Raji (cell line): Measurements from ENCODE around the gene TACC3.

Experiments
- POLR2A ChIP-seq: IDR thresholded peaks from 2 replicates; pipeline ENCODE4 v1.6.1; 2011; ENCODE audit warnings: low read depth, low read length, control low read depth; ENCODE audit not compliant: insufficient read depth

TACC3 gene

DNA sequence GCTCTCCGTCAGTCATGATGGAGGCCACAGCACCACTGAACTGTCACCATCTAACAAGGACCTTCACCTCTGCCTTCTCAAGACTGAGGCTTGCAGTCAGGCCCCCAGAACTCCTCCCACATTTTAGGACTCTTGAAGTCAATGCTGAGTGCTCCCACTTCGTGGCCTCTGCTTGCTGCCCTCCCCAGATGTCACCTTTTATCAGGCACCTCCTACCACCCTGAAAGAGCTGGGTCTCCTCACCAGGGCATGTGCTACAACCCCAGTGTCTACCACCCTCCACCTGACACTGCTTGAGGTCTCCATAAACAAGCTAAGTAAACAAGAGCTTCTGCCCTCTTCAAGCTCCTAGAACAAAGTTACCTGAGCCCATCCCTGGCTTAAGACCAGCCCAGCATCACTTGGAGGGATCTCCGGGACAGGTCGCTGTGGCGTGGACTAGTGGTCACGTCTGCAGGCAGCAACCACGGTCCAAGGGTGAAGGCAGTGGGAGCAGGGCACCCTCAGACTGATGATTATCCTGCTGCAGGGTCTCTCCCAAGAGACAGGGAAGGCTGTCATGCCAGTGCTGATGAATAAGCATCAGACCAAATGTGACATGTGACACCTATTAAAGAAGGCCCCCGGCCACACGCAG is 29.5 kb upstream of the TACC3 start:
- no peak for TF ChIP-seq POLR2A

DNA sequence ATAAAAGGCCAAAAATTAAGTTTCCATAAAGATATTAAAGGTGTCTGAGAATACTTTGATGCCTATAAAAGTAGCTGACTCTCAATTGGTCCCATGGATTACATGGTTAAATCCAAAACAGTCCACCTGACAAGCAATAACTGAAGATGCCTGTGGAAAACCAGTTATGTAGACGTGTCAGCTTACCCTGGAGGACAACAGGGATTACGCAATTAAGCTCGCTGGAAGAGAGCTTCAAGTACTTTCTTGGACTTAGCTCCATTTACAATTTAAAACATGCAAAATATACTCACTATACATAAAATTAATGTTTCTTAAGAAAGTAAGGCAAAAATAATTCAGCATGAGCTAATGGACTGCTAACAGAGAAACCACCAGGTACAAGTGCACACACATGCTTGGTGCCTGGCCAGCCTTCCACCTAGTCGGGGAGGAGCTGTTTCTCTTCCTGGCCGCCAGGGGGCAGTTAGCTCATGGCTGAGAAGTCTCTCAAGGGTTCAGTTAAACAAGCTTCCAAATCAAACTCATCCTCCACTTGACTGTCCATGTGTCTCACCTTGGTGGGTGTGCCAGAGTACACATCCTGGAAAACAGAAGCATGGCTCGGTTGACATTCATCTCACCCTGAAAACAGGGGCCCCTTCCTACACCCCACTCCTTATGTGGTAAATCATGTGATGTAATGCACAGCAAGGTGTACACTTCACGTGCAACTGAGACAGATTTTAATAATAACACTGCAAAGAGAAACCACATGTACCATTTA is 28.0 kb upstream of the TACC3 start:
- no peak for TF ChIP-seq POLR2A

DNA sequence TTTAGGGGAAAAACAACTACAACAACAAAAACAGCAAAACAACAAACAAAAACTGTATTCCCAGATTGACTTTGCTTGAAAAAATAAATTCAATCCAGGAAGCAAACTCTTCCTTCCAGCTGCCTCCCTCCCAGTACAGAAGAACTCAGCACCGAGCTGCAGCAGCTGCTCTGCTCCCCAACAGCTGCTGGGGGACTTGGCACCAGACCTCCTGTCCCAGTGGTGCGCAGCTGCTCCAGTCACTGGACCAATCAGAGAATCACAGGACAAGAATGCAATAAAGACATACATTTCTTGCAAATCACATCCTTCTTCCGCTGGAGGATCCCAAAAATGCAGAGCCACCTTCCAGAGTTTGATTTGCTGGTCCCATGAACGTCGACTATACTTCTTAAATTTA is 25.4 kb upstream of the TACC3 start:
- TF ChIP-seq POLR2A = no peak

DNA sequence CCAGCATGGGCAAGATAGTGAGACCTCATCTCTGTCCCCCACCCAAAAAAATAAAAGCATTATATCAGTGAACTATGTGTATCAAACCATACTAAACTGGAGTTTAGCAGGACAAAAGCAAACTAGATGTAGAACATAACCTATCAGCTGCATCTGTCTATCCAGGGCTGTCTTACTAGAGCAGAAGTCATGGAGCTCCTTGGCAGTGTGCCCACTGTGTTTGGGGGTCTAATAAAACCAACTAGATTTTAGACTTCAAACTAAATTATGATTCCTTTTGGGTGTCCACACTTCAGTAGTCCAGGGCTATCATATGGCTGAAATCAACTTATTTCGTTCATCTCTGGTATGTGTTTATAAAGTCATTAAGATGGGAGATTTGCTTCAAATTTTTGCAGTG is 17.5 kb upstream of the TACC3 start:
- TF ChIP-seq POLR2A = no peak

DNA sequence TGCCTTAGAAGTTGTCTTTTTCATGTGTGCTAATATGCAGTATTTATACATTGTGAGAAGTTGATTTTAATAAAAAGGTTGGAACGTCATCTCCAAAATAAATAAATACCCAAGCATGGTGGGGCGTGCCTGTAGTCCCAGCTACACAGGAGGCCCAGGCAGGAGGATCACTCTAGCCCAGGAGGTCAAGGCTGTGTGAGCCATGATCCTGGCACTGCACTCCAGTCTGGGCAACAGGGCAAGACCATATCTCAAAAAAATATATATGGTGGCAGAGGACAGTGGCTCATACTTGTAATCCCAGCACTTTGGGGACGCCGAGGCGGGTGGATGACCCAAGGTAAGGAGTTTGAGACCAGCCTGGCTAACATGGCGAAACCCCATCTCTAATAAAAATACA is 15.6 kb upstream of the TACC3 start:
- no peak for TF ChIP-seq POLR2A

DNA sequence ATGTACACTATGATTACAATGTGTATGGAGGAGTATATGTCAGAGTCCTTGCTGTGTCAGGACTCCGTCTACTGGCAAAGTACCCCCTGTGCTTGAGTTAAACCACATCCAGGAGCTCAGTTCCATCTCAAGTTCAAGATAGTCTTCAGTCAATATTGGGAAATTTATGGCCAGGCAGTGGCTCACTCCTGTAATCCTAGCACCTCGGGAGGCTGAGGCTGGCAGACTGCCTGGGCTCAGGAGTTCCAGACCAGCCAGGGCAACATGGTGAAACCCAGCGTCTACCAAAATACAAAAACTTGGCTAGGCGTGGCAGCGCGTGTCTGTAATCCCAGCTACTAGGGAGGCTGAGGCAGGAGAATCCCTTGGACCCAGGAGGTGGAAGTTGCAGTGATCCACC is 15.0 kb upstream of the TACC3 start:
- TF ChIP-seq POLR2A = no peak

DNA sequence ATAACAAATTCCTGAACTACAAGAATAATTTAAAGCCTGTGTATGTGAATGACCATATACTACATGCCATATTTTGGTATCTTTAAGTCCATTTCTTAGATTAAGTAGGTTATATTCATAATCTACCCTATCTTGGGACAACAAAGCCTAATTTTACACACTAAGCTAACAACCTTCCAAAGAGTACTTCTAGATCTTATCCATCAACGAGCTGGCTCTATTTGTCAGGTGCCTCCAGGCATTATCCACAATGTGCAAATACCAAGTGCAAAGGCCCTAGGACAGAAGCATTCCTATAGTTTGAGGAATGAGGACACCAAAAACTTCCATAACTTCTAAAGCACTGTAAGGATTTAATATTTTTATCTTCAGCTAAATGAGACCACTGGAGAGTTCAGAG is 12.7 kb upstream of the TACC3 start:
- TF ChIP-seq POLR2A = no peak

DNA sequence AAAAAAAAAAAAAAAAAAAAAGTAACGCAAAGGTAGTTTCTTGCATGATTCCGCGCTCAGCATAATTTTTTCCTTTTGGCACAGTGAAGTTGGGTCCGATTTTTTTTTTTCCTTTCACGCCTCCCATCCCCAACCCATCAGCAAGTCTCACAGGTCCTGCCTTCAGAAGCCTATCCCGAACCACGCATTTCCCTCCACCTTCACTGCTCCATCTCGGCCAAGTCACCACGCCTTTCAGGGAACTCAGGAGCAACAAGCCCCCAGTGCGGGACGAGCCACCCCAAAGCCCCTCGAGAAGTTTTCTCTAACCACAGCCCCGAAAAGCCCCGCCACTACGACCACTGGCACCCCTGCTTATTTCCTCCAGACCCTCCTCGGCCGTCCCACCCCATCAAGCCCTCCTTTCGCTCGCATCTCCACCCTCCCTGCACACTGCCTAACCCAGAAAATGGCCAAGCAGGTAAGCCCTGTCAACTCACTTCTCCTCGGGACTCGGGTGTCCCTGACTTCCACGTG is 10.2 kb upstream of the TACC3 start:
- no peak for TF ChIP-seq POLR2A

DNA sequence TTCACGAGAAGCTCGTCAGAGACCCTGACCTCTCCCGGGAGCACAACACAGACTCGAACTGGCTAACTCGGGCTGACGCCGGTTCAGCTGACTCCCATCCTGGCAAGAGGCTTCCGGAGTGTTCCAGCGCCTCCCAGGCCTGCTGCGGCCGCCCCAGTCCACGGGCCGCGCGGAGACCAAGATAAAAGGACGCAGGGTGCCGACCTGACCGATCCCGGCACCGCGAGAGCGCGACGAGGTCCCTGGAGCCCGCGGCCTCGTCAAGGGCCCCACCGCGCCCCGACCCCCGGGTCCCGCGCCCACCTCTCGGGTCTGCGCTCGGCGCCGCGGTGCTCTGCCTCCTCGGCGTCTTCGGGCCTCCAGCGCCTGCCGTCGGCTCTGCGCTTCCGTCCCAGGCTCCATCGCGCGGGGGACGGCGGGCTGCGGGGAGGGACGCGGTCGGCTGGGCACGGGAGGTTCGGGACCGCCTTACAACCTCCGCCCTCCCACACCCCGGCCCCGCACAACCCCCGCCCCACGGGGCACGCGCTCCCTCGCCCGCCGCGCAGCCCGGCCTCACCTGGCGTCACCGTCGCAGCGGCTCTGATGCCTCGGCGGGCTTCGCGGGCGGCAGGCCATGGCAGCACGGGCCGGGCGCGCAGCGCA is 9.6 kb upstream of the TACC3 start:
- no peak for TF ChIP-seq POLR2A

DNA sequence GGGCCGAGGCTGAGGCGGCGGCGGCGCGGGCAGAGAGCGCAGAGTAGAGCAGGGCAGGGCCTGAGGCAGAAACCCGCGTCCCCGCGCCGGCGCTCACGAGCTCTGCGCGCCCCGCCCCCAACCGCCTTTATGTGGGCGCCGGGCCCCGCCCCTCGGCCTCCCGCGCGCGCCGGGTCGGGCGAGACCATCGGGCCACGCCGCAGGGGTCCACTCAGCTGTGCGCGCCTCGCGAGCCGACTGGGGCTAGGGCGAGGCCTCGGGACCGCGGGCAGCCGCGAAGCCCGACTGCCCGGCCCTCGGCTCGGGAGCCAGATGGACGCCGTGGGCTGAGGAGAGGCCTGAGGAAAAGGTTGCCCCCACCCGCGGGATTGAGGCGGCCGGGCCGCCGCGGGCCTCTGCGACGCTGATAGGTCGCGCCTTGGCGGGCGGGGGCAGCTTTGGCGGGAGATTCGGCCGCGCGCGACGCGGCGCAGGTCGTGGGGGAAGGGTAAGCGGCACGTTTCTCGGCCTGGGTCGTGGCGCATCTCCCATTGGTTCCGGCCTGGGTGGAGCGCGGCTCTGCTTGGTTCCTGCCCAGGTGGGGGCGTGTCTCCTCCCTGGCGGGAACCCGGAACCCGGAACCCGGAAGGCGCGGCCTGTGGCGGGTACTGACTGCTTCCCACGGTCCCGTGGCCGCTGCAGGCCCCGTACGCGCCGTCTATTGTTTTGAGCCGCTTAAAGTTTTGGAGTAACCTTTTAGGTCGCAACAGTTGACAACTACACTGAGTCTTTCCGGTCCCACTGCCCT is 8.9 kb upstream of the TACC3 start, which contains the start of gene SLBP:
Gene SLBP (minus strand): TSS at position 104 of the 787 bp plus-strand sequence. CDS start 131 bp downstream, outside the sequence.
- peak; percentile 85 for TF ChIP-seq POLR2A

DNA sequence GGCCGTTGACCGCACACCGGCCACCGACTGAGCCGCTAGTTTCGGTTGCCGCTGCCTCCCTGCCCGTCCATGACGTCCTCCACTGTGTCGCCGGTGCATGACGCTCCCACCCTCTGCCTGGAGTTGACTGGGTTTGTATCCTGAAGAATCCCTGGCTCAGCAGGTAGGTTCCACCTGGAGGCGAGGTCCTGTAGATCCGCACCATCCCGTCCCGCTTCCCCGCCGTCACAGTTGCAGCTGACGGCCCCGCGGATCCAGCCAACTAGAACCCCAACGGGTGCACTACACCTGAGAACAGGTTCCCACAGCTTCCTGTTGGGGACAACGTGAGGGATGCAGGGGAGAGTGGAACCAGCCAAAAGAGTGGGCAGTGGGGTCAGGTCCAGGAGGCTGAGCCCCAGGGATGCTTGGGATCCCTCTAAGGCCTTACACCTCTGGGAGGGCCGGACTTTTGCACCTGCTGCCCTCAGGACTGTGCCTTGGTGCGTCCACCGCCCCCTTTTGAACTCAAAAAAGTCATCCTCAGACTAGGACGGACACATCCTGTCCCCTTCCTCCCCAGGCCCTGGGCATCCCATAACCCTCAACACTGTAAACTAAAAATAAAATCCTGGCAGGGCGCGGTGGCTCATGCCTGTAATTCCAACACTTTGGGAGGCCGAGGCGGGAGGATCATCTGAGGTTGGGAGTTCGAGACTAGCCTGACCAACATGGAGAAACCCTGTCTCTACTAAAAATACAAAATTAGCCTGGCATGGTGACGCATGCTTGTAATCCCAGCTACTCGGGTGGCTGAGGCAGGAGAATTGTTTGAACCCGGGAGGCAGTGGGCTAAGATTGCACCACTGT is 8.1 kb upstream of the TACC3 start:
- 0 out of 2 replicates have a peak, but pooled peaks have one; percentile 3 for TF ChIP-seq POLR2A

DNA sequence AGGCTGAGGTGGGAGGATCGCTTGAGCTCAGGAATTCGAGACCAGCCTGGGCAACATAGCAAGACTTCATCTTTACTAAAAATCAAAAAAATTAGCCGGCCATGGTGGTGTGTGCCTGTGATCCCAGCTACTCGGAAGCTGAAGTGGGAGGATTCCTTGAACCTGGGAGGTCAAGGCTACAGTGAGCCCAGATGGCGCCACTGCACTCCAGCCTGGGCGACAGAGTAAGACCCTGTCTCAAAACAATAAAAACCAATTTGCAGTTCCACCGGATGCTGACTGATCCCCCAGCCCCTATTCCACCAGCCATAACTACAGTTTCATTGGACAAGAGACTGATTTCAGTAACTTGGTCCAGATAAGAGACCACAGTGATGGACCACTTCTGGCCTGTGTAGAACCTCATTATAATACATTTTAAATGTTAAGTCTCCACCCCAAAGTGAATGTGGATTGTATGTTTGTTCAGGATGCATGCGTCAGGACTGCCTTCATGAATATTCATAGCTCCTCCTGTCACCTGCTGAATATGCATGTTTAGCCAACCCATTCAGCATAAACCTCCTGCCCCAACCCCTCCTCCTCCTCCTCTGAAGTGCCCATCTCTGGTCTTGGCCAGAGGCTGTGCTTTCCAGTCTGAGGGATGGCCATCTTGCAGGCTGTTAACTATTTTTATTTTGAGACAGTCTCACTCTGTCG is 6.9 kb upstream of the TACC3 start:
- TF ChIP-seq POLR2A = no peak

DNA sequence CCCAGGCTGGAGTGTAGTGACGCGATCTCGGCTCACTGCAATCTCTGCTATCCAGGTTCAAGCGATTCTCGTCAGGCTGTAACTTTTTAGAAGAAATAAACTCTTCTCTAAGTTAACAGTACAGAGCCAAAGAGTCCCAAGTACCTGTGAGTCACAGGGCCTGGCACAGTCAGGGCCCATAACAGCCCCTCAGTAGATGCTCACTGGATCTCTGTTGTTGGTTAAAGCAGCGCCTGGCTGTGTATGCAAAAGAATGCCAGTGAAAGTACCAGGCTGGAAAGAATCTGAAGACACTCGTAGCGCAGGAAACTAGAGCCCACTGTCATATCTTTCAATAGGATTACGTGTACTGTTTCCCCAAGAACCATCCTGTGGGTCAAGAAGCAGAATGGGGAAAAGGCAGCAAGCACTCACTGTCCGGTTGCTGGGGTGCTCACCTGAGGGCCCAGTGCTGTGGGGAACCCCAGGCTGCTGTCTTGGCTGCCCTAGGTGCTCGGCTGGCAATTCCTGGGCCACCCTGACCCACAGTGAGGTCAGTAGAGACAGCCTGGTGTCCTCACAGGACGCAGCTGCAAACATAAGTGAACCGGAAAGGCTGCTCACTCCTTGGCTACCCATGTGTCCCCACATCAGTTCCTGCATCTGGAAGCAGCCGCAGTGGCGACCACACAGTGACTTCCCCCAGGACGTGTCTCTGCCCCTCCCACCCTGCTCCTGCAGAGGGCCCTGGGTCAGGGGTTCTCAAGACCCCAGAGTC is 6.1 kb upstream of the TACC3 start:
- TF ChIP-seq POLR2A = peak; percentile 36
